Measurements from ENCODE around the gene WDR27. TPM values are rescaled to one million over a fixed set of nuclear protein-coding genes. Genes with fewer than 3 reads are reported as not detected.
A peak's percentile ranks its signal among the peaks of the same experiment; 100 is the strongest.

Gene WDR27
- total RNA-seq, 2 experiments from 2014 or later, result 29.0 to 29.7 TPM

DNA sequence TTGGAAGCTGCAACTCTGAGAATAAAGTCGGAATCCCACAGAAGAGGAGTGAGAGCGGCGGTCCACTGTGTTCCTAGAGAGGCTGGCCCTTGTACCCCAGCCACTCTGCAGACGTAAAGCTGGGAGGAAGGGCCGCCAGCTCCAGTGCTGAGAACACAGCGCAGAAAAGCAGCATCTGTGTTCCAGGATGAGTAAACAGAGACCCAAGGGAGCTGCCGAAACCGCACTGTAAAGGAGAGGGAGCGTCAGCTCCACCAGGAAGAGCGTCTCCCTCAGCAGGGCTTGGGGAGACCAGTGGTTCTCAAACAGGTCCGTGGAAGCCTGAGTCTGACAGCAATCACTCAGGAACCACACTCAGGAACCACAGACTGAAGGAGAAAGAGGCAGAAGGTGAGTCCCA is 134.0 kb downstream of the WDR27 start:
- H3K4me3 Mint-ChIP-seq, result no peak overlapping the region
- no peak for DNase-seq
- H3K9me3 Mint-ChIP-seq, result peaks cover under 1% of the 10 kb centered on the region
- H3K27me3 Mint-ChIP-seq, result peaks cover 10% of the 10 kb centered on the region
- no peak overlapping the region for H3K27ac Mint-ChIP-seq
- H3K36me3 Mint-ChIP-seq, result peaks cover 27% of the 10 kb centered on the region
- H3K4me1 Mint-ChIP-seq, result peaks cover 15% of the 10 kb centered on the region

- DNase-seq, result no peak
- Mint-ChIP-seq H3K27me3 (peaks cover 16% of the 10 kb centered on the region), H3K4me3 (no peak overlapping the region), H3K27ac (no peak overlapping the region), H3K4me1 (peaks cover 15% of the 10 kb centered on the region), H3K9me3 (peaks cover 6% of the 10 kb centered on the region), H3K36me3 (peaks cover 33% of the 10 kb centered on the region)
These were observed 134.7 kb downstream of the WDR27 start for GRCh38 chr6:169566961-169567750.

GRCh38 chr6:169566319-169566718 is 135.5 kb downstream of the WDR27 start:
- peaks cover 15% of the 10 kb centered on the region for H3K4me1 Mint-ChIP-seq
- H3K36me3 Mint-ChIP-seq, result peaks cover 38% of the 10 kb centered on the region
- no peak for DNase-seq

GRCh38 chr6:169564453-169565240 is 137.2 kb downstream of the WDR27 start:
- H3K9me3 Mint-ChIP-seq, result peaks cover 12% of the 10 kb centered on the region
- no peak overlapping the region for H3K4me3 Mint-ChIP-seq
- no peak overlapping the region for H3K27ac Mint-ChIP-seq
- H3K36me3 Mint-ChIP-seq, result peaks cover 42% of the 10 kb centered on the region
- no peak for DNase-seq
- peaks cover 12% of the 10 kb centered on the region for H3K4me1 Mint-ChIP-seq
- peaks cover 24% of the 10 kb centered on the region for H3K27me3 Mint-ChIP-seq

More at GRCh38 chr6:169566319-169566718, 135.5 kb downstream of the WDR27 start:
- Mint-ChIP-seq H3K9me3 (peaks cover 9% of the 10 kb centered on the region), H3K4me3 (no peak overlapping the region), H3K27ac (no peak overlapping the region), H3K27me3 (peaks cover 23% of the 10 kb centered on the region)

- H3K36me3 Mint-ChIP-seq, result peaks cover 55% of the 10 kb centered on the region
These were observed 140.2 kb downstream of the WDR27 start for GRCh38 chr6:169561665-169562064.

DNA sequence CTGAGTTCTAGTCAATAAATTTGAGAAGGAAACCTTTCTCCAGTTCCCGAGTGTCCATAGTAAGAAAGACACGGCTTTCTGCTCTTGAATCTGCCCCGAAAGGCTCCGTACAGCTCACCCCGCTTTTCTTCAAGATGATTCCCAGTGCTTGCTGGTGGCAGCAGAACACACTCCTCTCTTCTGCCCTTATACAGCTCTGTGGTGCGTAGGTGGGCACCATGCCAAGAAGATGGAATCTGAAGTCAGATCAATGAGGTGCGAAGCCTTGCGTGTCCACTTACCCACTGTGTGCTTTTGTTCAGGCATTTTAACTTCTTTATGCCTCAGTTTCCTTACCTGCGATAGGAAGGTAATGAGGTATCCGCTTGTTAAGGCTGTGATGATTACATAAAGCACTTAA is 142.2 kb downstream of the WDR27 start:
- Mint-ChIP-seq H3K4me1 (peaks cover 14% of the 10 kb centered on the region), H3K27me3 (peaks cover 60% of the 10 kb centered on the region), H3K27ac (no peak overlapping the region), H3K36me3 (peaks cover 55% of the 10 kb centered on the region), H3K4me3 (no peak overlapping the region), H3K9me3 (peaks cover 12% of the 10 kb centered on the region)
- DNase-seq, result no peak

More at GRCh38 chr6:169561665-169562064, 140.2 kb downstream of the WDR27 start:
- peaks cover 8% of the 10 kb centered on the region for H3K4me1 Mint-ChIP-seq
- no peak for DNase-seq
- H3K4me3 Mint-ChIP-seq, result no peak overlapping the region
- peaks cover 12% of the 10 kb centered on the region for H3K9me3 Mint-ChIP-seq
- no peak overlapping the region for H3K27ac Mint-ChIP-seq
- H3K27me3 Mint-ChIP-seq, result peaks cover 45% of the 10 kb centered on the region

DNA sequence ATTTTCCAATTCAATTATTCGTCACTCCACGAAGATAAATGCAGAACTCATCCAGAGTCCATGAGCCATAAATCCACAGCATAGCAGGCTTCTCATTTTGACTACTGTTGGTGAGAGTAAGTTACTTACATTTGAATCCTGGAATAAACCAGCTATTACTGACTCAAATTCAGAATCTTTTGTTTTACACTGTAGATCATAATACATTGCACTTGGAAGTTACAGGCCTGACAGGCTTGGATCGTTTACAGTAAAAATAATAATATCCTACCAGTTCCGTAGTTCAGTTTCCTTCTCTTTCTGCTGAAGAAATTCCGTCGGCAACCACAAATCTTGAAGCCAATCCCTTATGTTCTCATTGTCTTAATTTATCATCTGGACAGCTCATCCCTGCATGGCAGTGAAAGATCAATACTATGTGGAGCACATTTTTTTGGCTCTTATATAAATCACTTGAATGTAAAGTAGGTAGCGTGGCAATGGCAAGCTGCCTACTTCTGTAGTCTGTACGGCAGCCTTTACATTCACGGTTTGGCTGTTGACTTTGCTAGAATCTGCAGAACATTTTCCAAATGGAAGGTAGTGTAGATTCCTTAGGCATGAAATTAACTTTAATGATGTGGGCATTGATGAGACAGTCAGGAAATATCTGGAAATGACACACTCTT is 142.9 kb downstream of the WDR27 start:
- peaks cover 61% of the 10 kb centered on the region for H3K27me3 Mint-ChIP-seq
- peaks cover 14% of the 10 kb centered on the region for H3K4me1 Mint-ChIP-seq
- no peak overlapping the region for H3K4me3 Mint-ChIP-seq
- peaks cover 12% of the 10 kb centered on the region for H3K9me3 Mint-ChIP-seq
- peaks cover 52% of the 10 kb centered on the region for H3K36me3 Mint-ChIP-seq
- no peak overlapping the region for H3K27ac Mint-ChIP-seq
- no peak for DNase-seq

DNA sequence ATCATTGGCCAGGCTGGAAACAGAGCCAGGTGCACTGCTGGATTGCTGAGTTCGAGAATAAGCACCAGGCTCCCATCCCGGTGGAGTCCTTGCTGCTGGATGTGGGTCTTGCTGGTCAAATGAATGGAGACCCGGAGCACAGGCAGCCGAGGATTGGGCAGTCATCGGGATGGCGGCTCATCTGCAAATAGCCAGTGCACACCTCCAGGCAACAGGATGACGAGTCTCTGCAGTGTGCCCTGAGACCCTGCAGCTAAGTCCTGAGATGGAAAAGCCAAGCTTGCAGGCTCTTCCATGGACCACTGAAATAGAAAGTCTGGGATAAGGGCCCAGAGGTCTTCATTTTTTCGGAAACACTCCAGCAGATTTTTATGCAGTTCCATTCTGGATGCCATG is 143.5 kb downstream of the WDR27 start:
- peaks cover 66% of the 10 kb centered on the region for H3K27me3 Mint-ChIP-seq
- peaks cover 12% of the 10 kb centered on the region for H3K9me3 Mint-ChIP-seq
- H3K27ac Mint-ChIP-seq, result no peak overlapping the region
- no peak for DNase-seq
- H3K4me3 Mint-ChIP-seq, result no peak overlapping the region
- peaks cover 14% of the 10 kb centered on the region for H3K4me1 Mint-ChIP-seq
- H3K36me3 Mint-ChIP-seq, result peaks cover 49% of the 10 kb centered on the region

DNA sequence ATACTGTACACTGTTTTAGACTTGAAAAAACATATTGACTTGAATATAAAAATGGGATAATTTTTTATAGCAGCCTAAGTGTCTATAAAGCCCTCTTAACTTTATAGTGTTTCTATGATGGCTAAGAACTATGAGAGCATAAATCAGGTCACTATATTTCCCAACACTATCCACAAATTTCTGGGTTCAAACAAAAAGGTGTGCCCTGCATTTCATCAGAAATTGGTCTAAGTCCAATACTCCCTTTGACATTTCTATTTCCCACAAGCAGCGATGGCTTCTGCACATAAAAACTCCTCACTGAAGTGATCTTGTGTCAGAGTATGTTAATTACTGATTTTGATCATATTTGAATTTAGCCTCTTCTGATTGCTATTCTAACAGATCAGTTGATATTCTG is 143.9 kb downstream of the WDR27 start:
- H3K27ac Mint-ChIP-seq, result no peak overlapping the region
- H3K4me1 Mint-ChIP-seq, result peaks cover 14% of the 10 kb centered on the region
- no peak for DNase-seq
- H3K27me3 Mint-ChIP-seq, result peaks cover 70% of the 10 kb centered on the region
- H3K36me3 Mint-ChIP-seq, result peaks cover 47% of the 10 kb centered on the region
- peaks cover 12% of the 10 kb centered on the region for H3K9me3 Mint-ChIP-seq
- no peak overlapping the region for H3K4me3 Mint-ChIP-seq

DNA sequence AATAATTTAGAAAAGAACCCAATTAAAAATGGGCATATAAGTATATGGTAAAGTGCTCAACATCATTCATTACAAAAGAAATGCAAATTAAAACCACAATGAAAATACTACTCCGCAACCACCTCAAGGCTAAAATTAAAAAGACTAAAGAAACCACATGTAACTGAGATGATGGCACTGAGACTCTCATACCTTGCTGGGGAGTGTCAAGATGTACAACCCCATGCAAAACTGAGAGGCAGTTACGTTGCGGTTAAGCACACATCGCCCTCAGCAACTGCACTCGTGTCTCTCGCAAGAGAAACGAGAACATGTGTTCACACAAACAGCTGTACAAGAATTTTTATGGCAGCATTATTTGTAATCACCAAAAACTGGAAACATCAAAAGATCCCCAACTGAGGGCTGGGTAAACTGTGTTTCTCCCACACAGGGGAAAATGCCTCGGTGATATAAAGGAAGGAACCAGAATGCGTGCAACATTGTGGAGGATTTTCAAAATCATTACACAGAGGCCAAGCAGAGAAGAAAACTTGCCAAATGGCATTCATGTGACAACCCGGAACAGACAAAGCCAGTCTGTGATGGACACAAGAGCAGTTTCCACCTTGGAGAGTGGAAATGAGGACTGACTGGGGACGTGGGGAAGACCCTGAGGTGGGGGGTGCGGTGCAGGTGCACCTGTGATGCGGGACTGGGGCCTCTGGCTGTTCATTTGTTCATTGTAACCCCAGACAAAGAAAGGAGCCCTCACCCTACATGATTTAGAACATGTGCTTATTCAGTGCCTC is 144.9 kb downstream of the WDR27 start:
- peak overlapping the region; percentile 29 for H3K27ac Mint-ChIP-seq
- peaks cover 5% of the 10 kb centered on the region for H3K9me3 Mint-ChIP-seq
- peak; percentile 61 for DNase-seq
- peaks cover 63% of the 10 kb centered on the region for H3K27me3 Mint-ChIP-seq
- H3K4me1 Mint-ChIP-seq, result peaks cover 14% of the 10 kb centered on the region
- H3K36me3 Mint-ChIP-seq, result peaks cover 41% of the 10 kb centered on the region
- H3K4me3 Mint-ChIP-seq, result no peak overlapping the region

GRCh38 chr6:169555971-169556617 is 145.7 kb downstream of the WDR27 start:
- Mint-ChIP-seq H3K4me1 (peaks cover 14% of the 10 kb centered on the region), H3K27me3 (peaks cover 56% of the 10 kb centered on the region), H3K9me3 (peaks cover 1% of the 10 kb centered on the region), H3K36me3 (peaks cover 35% of the 10 kb centered on the region), H3K4me3 (no peak overlapping the region), H3K27ac (no peak overlapping the region)
- no peak for DNase-seq

DNA sequence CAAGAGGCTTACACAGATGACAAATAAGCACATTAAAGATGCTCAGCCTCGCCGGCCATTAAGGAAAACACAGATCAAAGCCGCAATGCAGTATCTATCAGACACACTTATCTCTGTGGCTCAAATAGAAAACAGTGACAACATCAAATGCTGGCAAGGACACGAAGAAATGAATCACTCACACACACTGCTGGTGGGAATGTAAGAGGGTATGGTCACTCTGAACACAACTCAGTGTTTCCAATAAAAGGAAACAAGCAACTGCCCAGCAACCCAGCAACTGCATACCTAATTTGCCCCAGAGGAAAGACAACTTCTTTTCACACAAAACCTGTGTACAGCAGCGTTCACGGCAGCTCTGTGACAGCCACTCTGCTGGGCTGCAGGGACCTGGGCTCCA is 155.8 kb downstream of the WDR27 start:
- H3K9me3 Mint-ChIP-seq, result peaks cover 5% of the 10 kb centered on the region
- H3K27me3 Mint-ChIP-seq, result peaks cover 6% of the 10 kb centered on the region
- H3K4me1 Mint-ChIP-seq, result no peaks in the 10 kb centered on the region
- H3K4me3 Mint-ChIP-seq, result no peak overlapping the region
- peaks cover 14% of the 10 kb centered on the region for H3K36me3 Mint-ChIP-seq
- no peak for DNase-seq
- H3K27ac Mint-ChIP-seq, result no peak overlapping the region

- Mint-ChIP-seq H3K27ac (no peak overlapping the region), H3K4me1 (no peaks in the 10 kb centered on the region), H3K4me3 (no peak overlapping the region), H3K9me3 (peaks cover 3% of the 10 kb centered on the region), H3K27me3 (peaks cover 6% of the 10 kb centered on the region), H3K36me3 (peaks cover 12% of the 10 kb centered on the region)
- DNase-seq, result no peak
These were observed 158.1 kb downstream of the WDR27 start for GRCh38 chr6:169543704-169544103.

DNA sequence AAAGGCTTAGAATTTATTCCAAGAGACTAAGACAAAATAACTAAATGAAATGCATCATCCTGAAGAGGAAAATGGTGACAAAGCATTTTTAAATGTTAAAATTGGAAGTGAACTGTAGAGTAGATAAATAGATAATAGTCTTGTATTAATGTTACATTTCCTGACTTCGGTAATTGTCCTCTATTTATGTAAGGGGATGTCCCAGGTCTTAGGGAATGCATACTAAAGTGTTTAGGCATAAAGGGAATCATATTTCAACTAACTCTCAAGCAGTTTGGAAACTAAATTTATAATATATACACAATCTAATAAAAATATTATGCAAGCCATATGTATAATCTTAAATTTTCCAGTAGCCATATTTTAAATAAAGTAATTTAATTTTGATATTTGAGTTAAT is 159.3 kb downstream of the WDR27 start:
- no peak overlapping the region for H3K4me3 Mint-ChIP-seq
- no peak overlapping the region for H3K27ac Mint-ChIP-seq
- DNase-seq, result no peak
- H3K36me3 Mint-ChIP-seq, result peaks cover 8% of the 10 kb centered on the region
- no peaks in the 10 kb centered on the region for H3K4me1 Mint-ChIP-seq
- peaks cover 5% of the 10 kb centered on the region for H3K27me3 Mint-ChIP-seq
- H3K9me3 Mint-ChIP-seq, result peaks cover 3% of the 10 kb centered on the region
